CD4-positive, alpha-beta T cell treated with Interferon gamma for 1 hour (primary cell): ENCODE data around the gene SF3A2.

Experiments
- DNase-seq: peaks from one replicate; pipeline ENCODE4 v3.0.0-alpha.2; 2020

Gene SF3A2

DNA sequence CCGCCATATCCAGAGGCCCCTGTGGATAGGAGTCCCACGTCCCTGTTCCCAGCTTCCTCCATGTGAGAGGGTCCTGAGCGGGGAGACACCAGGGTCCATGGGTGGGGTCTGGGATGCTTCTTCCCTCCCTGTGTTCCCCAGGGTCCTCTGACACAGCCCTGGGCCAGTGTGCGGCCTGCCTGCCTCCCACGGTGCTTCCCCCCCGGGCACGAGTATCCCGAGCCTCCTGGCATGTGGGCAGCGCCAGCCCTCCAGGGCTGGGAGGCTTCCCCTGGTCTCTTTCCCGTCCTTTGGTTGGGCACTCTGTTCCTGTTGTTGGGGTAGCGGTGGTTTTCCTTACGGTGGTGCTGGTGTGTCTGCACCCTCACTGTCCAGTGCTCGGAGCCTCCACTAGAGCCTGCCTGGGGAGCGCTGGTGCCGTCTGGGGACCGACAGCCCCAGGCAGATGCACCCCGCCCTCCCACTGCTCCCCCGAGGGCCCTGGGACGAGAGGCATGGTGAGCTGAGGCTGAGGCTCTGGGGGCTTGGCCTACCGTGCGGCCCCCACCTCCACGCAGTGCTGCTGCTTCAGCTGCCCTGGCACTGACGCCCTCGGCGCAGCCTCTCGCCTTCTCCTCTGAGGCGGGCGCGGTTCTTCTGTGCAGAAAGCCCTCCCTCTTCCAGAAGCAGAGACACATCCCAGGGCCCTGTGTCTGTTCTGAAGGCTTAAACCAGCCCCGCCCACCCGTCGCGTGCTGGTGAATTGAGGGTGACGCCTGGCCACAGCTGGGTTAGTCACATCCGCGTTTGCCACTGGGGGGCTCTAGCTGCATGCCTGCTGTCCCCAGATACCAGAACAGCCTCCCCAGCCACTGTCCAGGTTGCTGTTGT lies 28.4 kb upstream of the SF3A2 start:
- peak; percentile 18 for DNase-seq

GRCh38 chr19:2208975-2209374 lies 27.6 kb upstream of the SF3A2 start:
- no peak for DNase-seq

GRCh38 chr19:2209408-2209807 lies 27.2 kb upstream of the SF3A2 start:
- no peak for DNase-seq

DNA sequence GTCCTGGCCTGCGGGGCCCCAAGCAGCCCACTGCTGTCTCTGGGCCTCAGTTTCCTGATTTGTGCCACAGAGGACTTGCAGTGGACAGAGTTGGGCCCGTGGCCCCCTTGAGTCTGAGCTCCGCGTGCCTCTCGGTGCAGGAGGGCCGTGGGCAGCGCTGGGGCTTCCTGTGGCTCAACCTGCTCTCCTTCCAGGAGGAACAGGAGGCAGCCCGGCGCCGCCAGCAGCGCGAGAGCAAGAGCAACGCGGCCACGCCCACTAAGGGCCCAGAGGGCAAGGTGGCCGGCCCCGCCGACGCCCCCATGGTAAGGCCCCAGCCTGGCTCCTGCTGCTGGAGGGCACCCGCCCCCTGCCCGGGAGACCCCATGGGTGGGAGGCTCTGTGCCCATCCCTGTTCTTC lies 26.4 kb upstream of the SF3A2 start:
- DNase-seq = no peak

- DNase-seq = no peak
Measured at GRCh38 chr19:2210987-2211740, 25.5 kb upstream of the SF3A2 start.

- no peak for DNase-seq
Measured at GRCh38 chr19:2212861-2213711, 23.5 kb upstream of the SF3A2 start.

DNA sequence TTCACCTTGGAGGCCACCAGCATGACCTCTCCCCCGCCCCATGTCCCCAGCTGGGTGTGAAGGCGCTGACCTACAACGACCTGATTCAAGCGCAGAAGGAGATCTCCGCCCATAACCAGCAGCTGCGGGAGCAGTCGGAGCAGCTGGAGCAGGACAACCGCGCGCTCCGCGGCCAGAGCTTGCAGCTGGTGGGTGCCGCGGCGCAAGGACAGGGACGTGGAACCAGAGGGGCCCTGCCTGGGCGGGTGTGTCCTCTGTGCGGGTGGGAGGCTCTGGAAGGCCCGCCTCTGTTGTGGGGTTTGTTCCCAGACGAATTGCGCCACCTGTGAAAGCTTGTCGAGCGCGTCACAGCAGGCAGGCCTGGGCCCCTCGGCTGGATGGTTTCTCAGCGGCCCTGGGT lies 22.8 kb upstream of the SF3A2 start:
- DNase-seq = no peak

DNA sequence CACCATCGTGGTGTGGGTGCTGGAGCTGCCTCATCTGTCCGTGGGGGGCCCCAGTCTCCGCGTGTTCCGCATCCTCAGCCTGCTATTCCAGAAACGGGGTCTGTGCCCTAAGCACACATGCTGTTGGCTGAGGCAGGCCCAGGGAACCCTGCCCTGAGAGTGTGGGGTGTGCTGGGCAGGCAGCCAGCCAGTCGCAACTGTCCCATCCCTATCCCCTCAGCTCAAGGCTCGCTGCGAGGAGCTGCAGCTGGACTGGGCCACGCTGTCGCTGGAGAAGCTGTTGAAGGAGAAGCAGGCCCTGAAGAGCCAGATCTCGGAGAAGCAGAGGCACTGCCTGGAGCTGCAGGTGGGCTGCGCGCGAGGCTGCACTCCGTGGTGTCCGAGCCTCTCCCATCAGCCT lies 22.4 kb upstream of the SF3A2 start:
- DNase-seq = no peak

DNA sequence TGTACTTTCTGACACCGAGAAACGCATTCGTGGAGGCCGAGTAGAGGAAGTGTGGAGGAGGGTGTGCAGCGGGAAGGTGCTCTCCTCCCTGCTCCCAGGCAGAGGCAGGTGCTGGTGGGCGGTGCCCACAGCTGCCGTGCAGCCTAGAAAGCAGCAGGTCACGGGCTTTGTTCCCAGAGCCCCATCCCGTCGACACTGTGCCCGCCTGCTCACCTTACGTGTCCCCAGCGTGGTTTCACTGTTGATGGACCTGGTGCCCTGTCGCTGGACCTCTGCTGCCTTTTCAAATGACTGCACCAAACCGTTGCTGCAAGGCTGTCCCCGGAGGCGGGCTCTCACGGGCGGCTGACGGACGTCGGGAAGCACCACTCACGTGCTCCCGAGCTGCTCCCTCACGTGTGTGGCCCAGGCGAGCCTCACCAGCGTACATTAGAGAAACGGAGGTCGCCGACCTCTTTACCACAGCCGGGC lies 21.3 kb upstream of the SF3A2 start:
- DNase-seq = peak; percentile 10

- no peak for DNase-seq
Measured at GRCh38 chr19:2216361-2217225, 20.0 kb upstream of the SF3A2 start.

DNA sequence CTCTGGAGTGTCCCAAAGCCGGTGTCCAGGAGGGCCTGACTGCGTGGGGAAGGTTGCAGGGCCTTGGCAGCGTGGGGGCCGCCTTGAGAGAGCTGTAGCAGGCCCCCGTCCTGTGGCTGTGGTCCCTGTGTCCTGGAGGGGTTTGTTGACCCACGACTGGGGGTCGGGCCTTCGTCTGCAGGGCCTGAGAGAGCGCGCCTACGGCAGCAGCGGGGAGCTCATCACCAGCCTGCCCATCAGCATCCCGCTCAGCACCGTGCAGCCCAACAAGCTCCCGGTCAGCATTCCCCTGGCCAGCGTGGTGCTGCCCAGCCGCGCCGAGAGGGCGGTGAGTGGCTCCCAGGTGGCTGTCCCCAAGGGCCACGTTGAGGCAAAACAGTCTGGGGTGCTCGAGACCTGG lies 19.0 kb upstream of the SF3A2 start:
- DNase-seq = no peak

DNA sequence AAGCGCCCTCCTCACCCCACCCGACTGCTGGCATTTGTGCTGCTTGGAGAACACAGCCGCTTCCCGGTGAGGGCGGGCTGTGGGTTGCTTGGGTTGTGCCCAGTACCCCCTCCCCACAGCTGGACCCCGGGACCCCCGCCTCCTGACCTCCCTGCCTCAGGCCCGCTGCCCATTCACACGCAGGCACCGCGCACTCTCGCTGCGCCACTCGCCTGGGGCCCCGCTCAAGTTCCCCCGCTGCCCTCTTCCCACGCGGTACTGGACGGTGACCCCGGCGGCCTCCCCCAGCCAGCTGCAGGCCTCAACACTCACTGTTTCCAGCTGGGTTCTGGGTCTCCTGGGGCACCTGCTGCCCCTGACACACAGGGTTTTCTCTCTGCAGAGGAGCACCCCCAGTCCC lies 16.9 kb upstream of the SF3A2 start:
- no peak for DNase-seq

- DNase-seq = no peak
Measured at GRCh38 chr19:2221250-2221831, 15.3 kb upstream of the SF3A2 start.

GRCh38 chr19:2221918-2222317 lies 14.7 kb upstream of the SF3A2 start:
- DNase-seq = no peak

DNA sequence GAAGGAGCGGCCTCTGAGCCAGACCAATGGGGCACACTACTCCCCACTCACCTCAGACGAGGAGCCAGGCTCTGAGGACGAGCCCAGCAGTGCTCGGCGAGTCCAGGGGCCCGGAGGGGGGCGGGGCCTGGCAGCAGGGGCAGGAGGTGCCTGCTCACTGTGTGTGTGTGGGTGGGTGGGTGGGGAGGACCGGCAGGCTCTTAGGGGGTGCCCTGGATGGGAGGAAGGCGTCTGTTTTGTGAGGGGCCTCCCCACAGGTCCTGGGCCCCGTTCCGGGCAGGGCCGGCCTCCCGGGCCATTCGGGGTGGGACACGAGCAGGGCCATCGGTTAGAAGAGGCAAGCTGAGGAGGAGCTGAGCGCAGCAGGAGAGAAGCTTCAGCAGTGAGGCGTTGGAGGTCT lies 13.2 kb upstream of the SF3A2 start:
- DNase-seq = no peak

- peak; percentile 64 for DNase-seq
Measured at GRCh38 chr19:2223959-2224358, 12.7 kb upstream of the SF3A2 start.

- no peak for DNase-seq
Measured at GRCh38 chr19:2224754-2225349, 11.8 kb upstream of the SF3A2 start.

DNA sequence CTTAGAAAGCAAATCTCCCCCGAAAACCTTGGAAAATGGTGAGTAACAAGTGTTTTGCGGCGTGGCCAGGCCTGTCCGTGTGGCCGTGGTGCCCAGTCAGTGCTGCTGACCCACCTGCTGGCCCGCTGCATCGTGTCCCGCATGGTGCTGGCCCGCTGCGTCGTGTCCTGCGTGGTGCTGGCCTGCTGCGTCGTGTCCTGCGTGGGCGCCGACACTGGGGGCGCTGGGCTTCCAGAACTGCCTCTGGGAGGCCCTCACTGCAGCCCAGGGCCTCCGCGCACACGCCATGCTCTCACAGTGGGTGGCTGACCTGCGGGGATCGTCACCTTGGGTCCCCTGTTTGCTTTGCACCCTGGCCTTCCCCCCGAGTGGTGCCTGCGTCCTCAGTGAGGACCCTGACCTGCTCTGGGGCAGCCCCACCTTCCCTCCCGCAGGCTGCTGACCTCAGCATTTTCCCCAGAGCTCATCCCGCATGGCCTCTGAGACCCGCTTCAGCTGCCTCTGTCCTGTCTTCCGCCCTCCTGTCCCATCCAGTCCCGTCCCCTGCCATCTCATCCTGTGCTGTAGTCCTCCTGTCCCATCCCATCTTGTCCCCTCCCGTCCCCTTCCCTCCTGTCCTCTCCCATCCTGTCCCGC lies 11.1 kb upstream of the SF3A2 start:
- DNase-seq = no peak

- no peak for DNase-seq
Measured at GRCh38 chr19:2226051-2226839, 10.4 kb upstream of the SF3A2 start.

GRCh38 chr19:2226840-2227360 lies 9.7 kb upstream of the SF3A2 start:
- no peak for DNase-seq
